ENCODE results near the gene TPK1.
A peak's percentile ranks its signal among the peaks of the same experiment; 100 is the strongest.

TPK1 gene

GRCh38 chr7:144835652-144836544, at the start of gene TPK1:
TPK1 (minus strand) TSS chr7:144836053; CDS start chr7:144835602, 451 bp downstream.
- DNase-seq (ENCODE audit: low read depth in 2 of 2) = peak; percentile 85 to 89

- no peak for DNase-seq (ENCODE audit: low read depth in 2 of 2)
Observed at GRCh38 chr7:144885478-144885877, 49.6 kb upstream of the TPK1 start.

GRCh38 chr7:144884896-144885295, 49.0 kb upstream of the TPK1 start:
- no peak for DNase-seq (ENCODE audit: low read depth in 2 of 2)

- DNase-seq (ENCODE audit: low read depth in 2 of 2) = no peak
Observed at GRCh38 chr7:144873316-144873845, 37.5 kb upstream of the TPK1 start.

GRCh38 chr7:144869082-144869481, 33.2 kb upstream of the TPK1 start:
- no peak for DNase-seq (ENCODE audit: low read depth in 2 of 2)

- DNase-seq (ENCODE audit: low read depth in 2 of 2) = no peak
Observed at GRCh38 chr7:144866189-144866588, 30.3 kb upstream of the TPK1 start.

- no peak for DNase-seq (ENCODE audit: low read depth in 2 of 2)
Observed at GRCh38 chr7:144863320-144863647, 27.4 kb upstream of the TPK1 start.

- no peak for DNase-seq (ENCODE audit: low read depth in 2 of 2)
Observed at GRCh38 chr7:144862612-144863319, 26.9 kb upstream of the TPK1 start.

GRCh38 chr7:144859739-144860138, 23.9 kb upstream of the TPK1 start:
- DNase-seq (ENCODE audit: low read depth in 2 of 2) = no peak

GRCh38 chr7:144857463-144857862, 21.6 kb upstream of the TPK1 start:
- no peak for DNase-seq (ENCODE audit: low read depth in 2 of 2)

- DNase-seq (ENCODE audit: low read depth in 2 of 2) = no peak
Observed at GRCh38 chr7:144854839-144855424, 19.1 kb upstream of the TPK1 start.

GRCh38 chr7:144853542-144853941, 17.7 kb upstream of the TPK1 start:
- no peak for DNase-seq (ENCODE audit: low read depth in 2 of 2)

GRCh38 chr7:144848078-144848477, 12.2 kb upstream of the TPK1 start:
- DNase-seq (ENCODE audit: low read depth in 2 of 2) = no peak

GRCh38 chr7:144842377-144842851, 6.6 kb upstream of the TPK1 start:
- no peak for DNase-seq (ENCODE audit: low read depth in 2 of 2)

GRCh38 chr7:144836545-144836842, 641 bp upstream of the TPK1 start:
- no peak for DNase-seq (ENCODE audit: low read depth in 2 of 2)

GRCh38 chr7:144835155-144835611, 670 bp downstream of the TPK1 start:
- DNase-seq (ENCODE audit: low read depth in 2 of 2) = no peak

GRCh38 chr7:144834641-144835144, 1.2 kb downstream of the TPK1 start:
- DNase-seq (ENCODE audit: low read depth in 2 of 2) = no peak

GRCh38 chr7:144830811-144831210, 5.0 kb downstream of the TPK1 start:
- no peak for DNase-seq (ENCODE audit: low read depth in 2 of 2)

GRCh38 chr7:144830024-144830785, 5.6 kb downstream of the TPK1 start:
- no peak for DNase-seq (ENCODE audit: low read depth in 2 of 2)

- no peak for DNase-seq (ENCODE audit: low read depth in 2 of 2)
Observed at GRCh38 chr7:144827621-144828020, 8.2 kb downstream of the TPK1 start.

- no peak for DNase-seq (ENCODE audit: low read depth in 2 of 2)
Observed at GRCh38 chr7:144826208-144826607, 9.6 kb downstream of the TPK1 start.

Data from stimulated activated CD8-positive, alpha-beta memory T cell treated with anti-CD3 and anti-CD28 coated beads, Interleukin-15, amount 100 ng/mL, for 48 hours (primary cell).